ENCODE measurements around the gene ACLY. TPM values are rescaled to one million over a fixed set of nuclear protein-coding genes. Genes with fewer than 3 reads are reported as not detected.

ACLY gene
- total and polyA plus RNA-seq, 2 experiments from 2014 or later, result 119 to 439 TPM

GRCh38 chr17:41865596-41865893, 53.2 kb downstream of the ACLY start:
- peak overlapping the region; percentile 68; the same call in 1 of the 2 replicates for H3K27ac ChIP-seq (ENCODE audit: low read depth)
- H3K4me3 ChIP-seq, result peak overlapping the region; percentile 98
- no peak overlapping the region for H2AFZ ChIP-seq
- peaks cover 38% of the 10 kb centered on the region for H4K20me1 ChIP-seq (replicated peaks; ENCODE audit: insufficient read depth)
- H3K79me2 ChIP-seq (replicated peaks; ENCODE audit: insufficient read depth), result peaks cover 42% of the 10 kb centered on the region
- no peaks in the 10 kb centered on the region for H3K27me3 ChIP-seq (ENCODE audit: insufficient read depth)
- Mint-ChIP-seq H3K36me3 (ENCODE audit: low read depth) (peaks cover 43% of the 10 kb centered on the region), H3K27ac (peak overlapping the region; percentile 76), H3K4me3 (no peak overlapping the region; the same call in 2 of the 3 replicates), H3K4me1 (peaks cover 14% of the 10 kb centered on the region), H3K9me3 (no peaks in the 10 kb centered on the region), H3K27me3 (ENCODE audit: insufficient read depth, low read depth, poor library complexity) (no peaks in the 10 kb centered on the region)
- TF ChIP-seq POLR2AphosphoS5 (IDR thresholded peaks at IDR 0.05; ENCODE audit: low read depth), result 0 out of 2 replicates have a peak, but pooled peaks have one; percentile 30
- no peak for TF ChIP-seq NANOG (IDR thresholded peaks at IDR 0.05; ENCODE audit: borderline replicate concordance)
- no peak for TF ChIP-seq ZNF114 (CRISPR knock-in tag; IDR thresholded peaks at IDR 0.05)
- peak overlapping the region; percentile 41; the same call in 1 of the 2 replicates for H3K4me2 ChIP-seq
- no peak for DNase-seq (ENCODE audit: low spot score)
- H3F3A ChIP-seq (replicated peaks; ENCODE audit: low read depth), result peaks cover 39% of the 10 kb centered on the region
- ATAC-seq, result no peak
- peaks cover 37% of the 10 kb centered on the region for H3K4me1 ChIP-seq (ENCODE audit: insufficient read depth)
- peaks cover 34% of the 10 kb centered on the region for H3K36me3 ChIP-seq (ENCODE audit: insufficient read depth)
- no peaks in the 10 kb centered on the region for H3K9me2 ChIP-seq (ENCODE audit: insufficient read depth)

- no peak within 1 kb of the TSS; the same call in 2 of the 3 replicates for H3K4me3 Mint-ChIP-seq
- Histone ChIP-seq H4K20me1 (replicated peaks; ENCODE audit: insufficient read depth) (peaks cover 38% of the 10 kb centered on the region), H3K4me2 (peak within 1 kb of the TSS; percentile 85), H3K4me1 (ENCODE audit: insufficient read depth) (peaks cover 42% of the 10 kb centered on the region), H3K9me2 (ENCODE audit: insufficient read depth) (no peaks in the 10 kb centered on the region), H3F3A (replicated peaks; ENCODE audit: low read depth) (peaks cover 39% of the 10 kb centered on the region), H3K27ac (ENCODE audit: low read depth) (peak within 1 kb of the TSS; percentile 90), H3K27me3 (ENCODE audit: insufficient read depth) (no peaks in the 10 kb centered on the region), H2AFZ (peak within 1 kb of the TSS; percentile 90; the same call in 1 of the 2 replicates), H3K79me2 (replicated peaks; ENCODE audit: insufficient read depth) (peaks cover 47% of the 10 kb centered on the region), H3K4me3 (peak within 1 kb of the TSS; percentile 98), H3K36me3 (ENCODE audit: insufficient read depth) (peaks cover 31% of the 10 kb centered on the region)
- H3K27ac Mint-ChIP-seq, result peak within 1 kb of the TSS; percentile 76
- H3K27me3 Mint-ChIP-seq (ENCODE audit: insufficient read depth, low read depth, poor library complexity), result no peaks in the 10 kb centered on the region
- peaks cover 38% of the 10 kb centered on the region for H3K36me3 Mint-ChIP-seq (ENCODE audit: low read depth)
- TF ChIP-seq CTCF (conservative IDR thresholded peaks at IDR 0.05; ENCODE audit: low read depth in 2 of 2) (no peak), CREB1 (CRISPR knock-in tag; IDR thresholded peaks at IDR 0.05; ENCODE audit: low read depth) (peak; percentile 44; the same call in 1 of the 2 replicates), POLR2AphosphoS5 (IDR thresholded peaks at IDR 0.05; ENCODE audit: low read depth) (peak; percentile 86), REST (IDR thresholded peaks at IDR 0.05; ENCODE audit: unreplicated experiment) (peak; percentile 20)
- no peaks in the 10 kb centered on the region for H3K9me3 Mint-ChIP-seq
- ATAC-seq, result peak; percentile 87
- peak; percentile 96 for DNase-seq (ENCODE audit: low spot score)
- peaks cover 17% of the 10 kb centered on the region for H3K4me1 Mint-ChIP-seq
Observed at GRCh38 chr17:41864836-41865595, 53.7 kb downstream of the ACLY start, which contains the start of gene KLHL11. KLHL11 (minus strand) TSS chr17:41865423; CDS start chr17:41865370, 53 bp downstream.

Data from GM23338 (cell line).